Neural cell (in vitro differentiated cells): ENCODE data around the gene STRBP.

Experiments
- CTCF ChIP-seq: fragments of 450-650 bp; IDR thresholded peaks from 2 replicates; pipeline ENCODE4 v1.5.1; 2014; ENCODE audit warnings: antibody characterized with exemption, mild to moderate bottlenecking, moderate library complexity; ENCODE audit not compliant: poor library complexity, severe bottlenecking
- EP300 ChIP-seq: fragments of 450-650 bp; conservative IDR thresholded peaks from 2 replicates; pipeline ENCODE4 v1.6.1; 2014; ENCODE audit warnings: antibody characterized with exemption, mild to moderate bottlenecking, moderate library complexity; ENCODE audit not compliant: poor library complexity, severe bottlenecking
- EZH2 ChIP-seq: fragments of 200-600, 300-800 bp; shearing (Covaris generic), sonication (generic); IDR thresholded peaks from 2 replicates; pipeline ENCODE4 v1.6.1; 2014; ENCODE audit warnings: antibody characterized with exemption, low read length, borderline replicate concordance, mild to moderate bottlenecking; ENCODE audit not compliant: insufficient read depth, poor library complexity, severe bottlenecking
- MXI1 ChIP-seq: fragments of 450-650 bp; conservative IDR thresholded peaks from 2 replicates; pipeline ENCODE4 v1.6.1; 2014; ENCODE audit warnings: antibody characterized with exemption, mild to moderate bottlenecking; ENCODE audit not compliant: poor library complexity, severe bottlenecking
- POLR2AphosphoS5 ChIP-seq: IDR thresholded peaks from 2 replicates; pipeline ENCODE4 v1.6.1; 2012
- REST ChIP-seq: IDR thresholded peaks from 2 replicates; pipeline ENCODE4 v1.6.1; 2012; ENCODE audit warnings: borderline replicate concordance
- SMC3 ChIP-seq: fragments of 450-650 bp; conservative IDR thresholded peaks from 2 replicates; pipeline ENCODE4 v1.6.1; 2014; ENCODE audit warnings: antibody characterized with exemption, mild to moderate bottlenecking, moderate library complexity; ENCODE audit not compliant: poor library complexity

GRCh38 chr9:123257276-123257675 lies 11.1 kb downstream of the STRBP start:
- no peak for TF ChIP-seq SMC3
- no peak for TF ChIP-seq EZH2
- TF ChIP-seq REST, result no peak
- no peak for TF ChIP-seq CTCF
- TF ChIP-seq EP300, result no peak
- TF ChIP-seq POLR2AphosphoS5, result no peak
- TF ChIP-seq MXI1, result no peak
